Inflammatory macrophage treated with lipopolysaccharide for 1 hour (primary cell): ENCODE measurements around the gene MAPKBP1.

Experiments used
- DNase-seq, 2 donors: peaks; one replicate each; pipeline ENCODE4 v3.0.0-alpha.2; 2020 to 2022

The MAPKBP1 gene

DNA sequence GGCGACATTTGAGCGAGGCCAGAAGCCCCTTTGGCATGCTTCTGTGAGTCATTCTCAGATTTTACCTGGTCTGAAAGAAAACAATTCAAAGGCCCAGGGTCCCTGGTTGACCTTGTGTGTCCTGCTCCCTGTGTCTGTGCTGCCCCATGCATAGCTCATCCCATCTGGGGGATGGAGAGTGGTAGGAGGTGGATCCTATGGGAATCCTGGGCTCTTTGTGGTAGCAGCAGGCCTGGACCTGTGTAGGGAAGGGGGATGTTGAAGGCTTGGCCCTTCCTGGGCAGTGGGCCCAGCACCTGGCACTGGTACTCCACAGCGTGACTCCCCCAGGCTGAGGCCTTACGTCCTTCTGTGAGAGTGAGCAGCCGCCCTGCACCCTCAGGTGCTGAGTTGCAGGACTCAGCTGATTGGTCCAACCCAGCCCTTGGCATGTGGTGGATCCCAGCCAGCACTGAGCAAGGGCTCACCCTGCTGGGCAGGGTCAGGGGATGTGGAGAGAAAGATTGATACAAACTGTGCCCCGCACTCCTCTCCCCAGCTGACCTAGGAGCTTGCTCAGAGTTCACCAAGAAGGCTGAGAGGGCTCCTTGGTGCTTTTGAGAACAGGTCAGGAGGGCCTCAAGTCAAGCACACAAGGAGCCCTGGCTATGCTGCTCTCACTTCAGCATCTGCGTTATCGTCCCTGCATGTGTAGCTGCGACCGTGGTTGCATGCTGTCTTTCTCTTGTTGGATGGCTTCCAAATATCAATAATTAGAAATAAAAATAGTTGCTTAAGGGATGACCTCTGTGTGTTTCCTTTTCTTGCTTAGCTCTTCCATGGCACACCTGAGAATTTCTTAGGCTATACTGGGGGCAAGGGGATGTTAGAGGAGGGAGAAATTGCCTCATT lies 32.3 kb downstream of the MAPKBP1 start:
- no peak for DNase-seq

DNA sequence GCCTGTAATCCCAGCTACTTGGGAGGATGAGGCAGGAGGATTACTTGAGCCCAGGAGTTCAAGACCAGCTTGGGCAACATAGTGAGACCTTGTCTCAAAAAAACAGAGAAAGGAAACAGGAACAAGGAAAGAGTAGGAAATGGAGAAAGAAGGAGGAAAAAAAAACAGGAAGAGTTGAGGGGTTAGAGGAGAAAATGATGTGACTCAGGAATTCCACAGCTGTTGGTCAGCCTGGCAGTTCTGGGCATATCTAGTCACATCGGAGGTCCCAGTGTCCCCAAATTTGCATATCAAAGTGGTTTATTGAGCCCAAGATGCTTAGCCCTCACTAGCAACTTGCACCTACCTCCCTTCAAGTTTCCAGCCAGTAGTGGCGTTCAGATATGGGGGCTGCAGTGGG lies 34.8 kb downstream of the MAPKBP1 start:
- no peak for DNase-seq

DNA sequence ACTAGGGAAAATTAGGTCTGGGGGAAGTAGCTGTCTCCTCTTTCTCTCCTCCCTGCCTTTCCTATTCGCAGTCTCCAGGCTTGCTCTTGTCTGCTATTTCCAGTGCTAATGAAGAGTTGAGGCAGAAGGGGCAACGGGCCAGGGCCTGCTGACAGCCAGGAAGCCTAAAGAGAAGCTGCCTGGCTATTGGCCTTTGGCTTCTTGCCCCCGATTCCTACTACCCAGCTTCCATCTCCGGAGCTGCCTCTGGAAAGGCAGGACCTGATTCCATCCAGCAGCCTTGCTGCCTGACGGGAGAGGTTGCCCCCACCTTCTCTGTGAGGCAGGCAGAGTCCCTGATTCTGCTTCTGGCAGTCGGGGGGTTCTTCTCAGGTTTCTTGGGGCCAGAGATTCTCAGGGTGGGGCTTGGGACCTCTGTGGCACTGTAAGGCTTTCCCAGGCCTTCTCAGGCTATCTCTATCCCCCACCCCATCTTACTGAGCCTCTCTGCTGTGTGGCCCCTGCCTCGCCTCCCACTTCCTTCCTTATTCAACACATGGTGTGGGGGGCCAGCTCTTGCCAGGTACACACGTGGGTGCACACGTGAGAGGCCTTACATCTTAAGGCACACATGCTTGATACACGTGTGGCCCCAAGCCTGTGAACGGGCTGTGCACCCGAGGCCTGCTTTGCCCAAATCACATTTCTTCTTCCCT lies 35.4 kb downstream of the MAPKBP1 start:
- DNase-seq: no peak

DNA sequence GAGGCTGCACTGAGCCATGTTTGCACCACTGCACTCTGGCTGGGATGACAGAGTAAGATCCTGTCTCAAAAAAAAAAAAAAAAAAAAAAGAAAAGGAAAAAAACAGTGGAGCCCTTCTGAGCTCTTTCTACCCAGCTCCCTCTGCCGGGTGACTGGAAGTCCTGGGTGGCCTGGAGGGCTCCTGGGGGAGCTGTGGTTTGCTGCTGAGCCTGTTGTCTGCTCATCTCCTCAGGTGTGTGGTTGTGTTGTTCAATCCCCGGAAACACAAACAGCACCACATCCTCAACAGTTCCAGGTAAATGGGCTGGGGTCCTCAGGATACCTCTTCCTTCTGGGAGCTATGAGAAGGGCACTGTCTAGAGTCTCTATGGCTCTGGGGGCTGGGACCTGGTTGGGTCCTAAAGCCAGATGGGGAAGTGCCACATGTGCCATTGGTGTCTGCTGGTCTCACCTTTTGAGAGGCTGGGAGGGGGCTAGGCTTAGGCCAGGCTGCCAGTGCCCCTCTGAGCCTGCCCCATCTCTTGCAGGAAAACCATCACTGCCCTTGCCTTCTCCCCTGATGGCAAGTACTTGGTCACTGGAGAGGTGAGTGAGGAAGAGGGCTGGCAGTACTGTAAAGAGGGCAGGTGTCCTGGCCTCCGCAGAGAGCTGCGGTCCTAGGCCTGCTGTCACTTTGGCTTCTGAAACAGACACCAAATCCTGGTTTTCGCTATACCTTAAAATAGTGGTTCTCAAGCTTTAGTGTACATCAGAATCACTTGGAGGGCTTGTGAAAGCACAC lies 36.6 kb downstream of the MAPKBP1 start:
- no peak for DNase-seq

DNA sequence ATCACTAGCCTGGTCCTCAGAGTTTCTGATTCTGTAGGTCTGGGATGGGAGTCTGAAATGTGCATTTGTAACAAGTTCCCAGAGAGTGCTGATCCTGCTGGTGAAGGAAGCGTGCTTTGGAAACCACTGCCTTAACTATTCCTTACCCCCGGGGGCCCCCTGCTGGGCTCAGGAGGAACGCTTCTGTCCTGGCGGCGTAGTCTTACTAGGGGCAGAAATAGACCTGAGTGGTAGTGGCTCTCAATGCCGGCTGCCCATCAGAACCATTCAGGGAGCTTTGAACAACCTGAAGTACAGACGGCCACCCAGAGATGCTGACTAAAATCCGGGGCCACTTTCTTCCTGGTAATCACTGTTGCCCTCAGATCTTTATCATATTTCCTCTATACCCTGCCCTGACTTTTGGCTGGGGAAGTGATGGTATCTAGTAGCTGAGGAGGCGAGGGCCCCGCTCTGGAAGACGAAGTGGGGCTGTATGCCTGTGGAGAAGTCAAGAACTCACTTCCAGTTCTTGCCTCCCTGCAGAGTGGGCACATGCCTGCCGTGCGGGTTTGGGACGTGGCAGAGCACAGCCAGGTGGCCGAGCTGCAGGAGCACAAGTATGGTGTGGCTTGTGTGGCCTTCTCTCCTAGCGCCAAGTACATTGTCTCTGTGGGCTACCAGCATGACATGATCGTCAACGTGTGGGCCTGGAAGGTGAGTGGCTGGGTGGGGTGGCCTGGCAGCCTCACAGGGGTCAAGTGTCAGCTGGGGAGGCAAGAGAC lies 37.3 kb downstream of the MAPKBP1 start:
- peak; percentile 63 to 88 for DNase-seq

DNA sequence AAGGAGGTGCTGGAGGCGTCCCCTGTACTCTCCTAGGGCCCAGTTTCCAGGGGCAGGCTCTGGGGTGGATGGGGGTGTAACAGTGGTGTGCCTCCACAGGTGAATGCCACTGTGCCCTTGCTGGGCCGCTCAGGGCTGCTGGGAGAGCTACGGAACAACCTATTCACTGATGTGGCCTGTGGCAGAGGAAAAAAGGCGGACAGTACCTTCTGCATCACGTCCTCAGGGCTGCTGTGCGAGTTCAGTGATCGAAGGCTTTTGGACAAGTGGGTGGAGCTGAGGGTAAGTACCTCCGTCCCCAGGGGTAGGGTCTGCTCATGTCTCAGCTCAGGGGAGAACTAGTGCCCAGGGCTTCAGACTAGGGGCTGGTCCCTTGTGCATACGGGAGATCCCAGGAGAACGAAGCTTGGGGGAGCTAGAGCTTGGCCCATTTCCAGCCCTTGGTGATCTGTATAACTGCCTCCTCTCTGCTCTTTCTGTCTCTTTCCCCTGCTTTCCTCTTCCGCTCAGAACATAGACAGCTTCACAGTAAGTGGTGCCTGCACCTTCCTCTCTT lies 38.6 kb downstream of the MAPKBP1 start:
- DNase-seq: no peak

DNA sequence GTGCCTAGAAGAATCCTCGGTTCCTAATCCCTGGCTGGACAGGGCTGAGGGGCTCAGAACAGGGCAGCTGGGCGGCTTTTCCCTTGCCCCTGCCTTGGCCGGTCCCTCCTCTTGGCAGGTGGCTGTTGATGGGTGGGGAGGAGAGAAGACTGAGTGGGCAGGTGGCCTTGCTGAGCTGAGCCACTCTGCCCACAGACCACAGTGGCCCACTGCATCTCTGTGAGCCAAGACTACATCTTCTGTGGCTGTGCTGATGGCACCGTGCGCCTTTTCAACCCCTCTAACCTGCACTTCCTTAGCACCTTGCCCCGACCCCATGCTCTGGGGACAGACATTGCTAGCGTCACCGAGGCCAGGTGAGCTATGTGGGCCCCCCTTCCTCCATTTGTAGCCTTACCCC lies 39.1 kb downstream of the MAPKBP1 start:
- DNase-seq: no peak

DNA sequence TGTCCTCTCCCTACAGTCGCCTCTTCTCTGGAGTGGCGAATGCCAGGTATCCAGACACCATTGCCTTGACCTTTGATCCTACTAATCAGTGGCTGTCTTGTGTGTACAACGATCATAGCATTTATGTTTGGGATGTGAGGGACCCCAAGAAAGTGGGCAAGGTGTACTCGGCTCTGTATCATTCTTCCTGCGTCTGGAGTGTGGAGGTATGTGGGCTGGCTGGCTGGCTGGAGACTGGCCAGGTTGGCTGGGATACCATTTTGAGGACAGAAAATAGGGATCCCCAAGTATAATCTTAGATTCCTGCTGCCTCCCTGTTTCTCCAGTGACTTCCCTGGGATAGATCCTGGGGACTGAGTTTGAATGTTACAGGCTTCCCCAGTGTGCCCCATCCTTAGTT lies 40.2 kb downstream of the MAPKBP1 start:
- no peak for DNase-seq

DNA sequence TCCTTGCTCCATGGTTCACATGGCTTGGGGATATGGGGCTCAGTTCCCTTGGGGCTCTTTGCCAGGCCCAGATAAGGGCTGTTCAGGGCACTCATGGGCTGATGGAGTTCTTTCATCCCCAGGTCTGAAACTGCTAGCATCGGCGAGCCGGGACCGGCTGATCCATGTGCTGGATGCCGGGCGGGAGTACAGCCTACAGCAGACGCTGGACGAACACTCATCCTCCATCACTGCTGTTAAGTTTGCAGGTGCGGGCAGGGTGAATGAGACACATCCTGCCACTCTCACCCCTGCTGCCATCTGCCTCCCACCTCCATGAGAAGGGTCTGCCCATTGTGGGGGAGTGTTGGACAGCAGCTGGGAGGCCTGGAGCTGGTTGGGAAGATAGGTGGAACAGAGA lies 42.5 kb downstream of the MAPKBP1 start:
- DNase-seq: no peak

DNA sequence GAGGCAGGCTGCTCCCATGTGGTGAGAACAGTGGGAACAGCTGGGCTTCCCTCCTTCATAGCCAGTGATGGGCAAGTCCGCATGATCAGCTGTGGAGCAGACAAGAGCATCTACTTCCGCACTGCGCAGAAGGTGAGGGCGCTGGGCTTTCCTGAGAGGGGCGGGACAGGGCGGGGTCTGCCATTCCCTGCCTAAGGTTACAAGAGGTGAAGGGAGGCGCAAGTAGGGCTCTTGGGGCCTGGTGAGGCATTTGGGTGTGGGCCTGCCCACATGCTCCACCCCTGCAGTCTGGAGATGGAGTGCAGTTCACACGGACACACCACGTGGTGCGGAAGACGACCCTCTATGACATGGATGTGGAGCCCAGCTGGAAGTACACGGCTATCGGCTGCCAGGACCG lies 43.0 kb downstream of the MAPKBP1 start:
- no peak for DNase-seq

DNA sequence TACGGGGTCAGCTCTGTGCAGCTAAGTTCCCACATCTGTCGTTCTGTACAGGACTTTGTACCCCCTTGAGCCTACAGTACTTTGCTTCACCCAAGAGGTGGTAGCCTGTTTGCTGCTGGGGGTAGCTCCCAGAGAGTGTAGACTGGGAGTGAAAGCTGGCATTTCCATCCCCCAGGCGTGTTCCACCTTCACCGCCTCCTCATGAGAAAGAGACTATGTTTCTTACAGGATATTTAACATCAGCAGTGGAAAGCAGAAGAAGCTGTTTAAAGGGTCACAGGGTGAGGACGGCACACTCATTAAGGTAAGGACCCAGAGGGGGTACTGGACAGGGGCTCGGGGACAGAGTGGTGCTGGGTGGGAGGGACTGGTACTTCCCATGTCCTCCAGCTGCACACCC lies 43.5 kb downstream of the MAPKBP1 start:
- DNase-seq: no peak

DNA sequence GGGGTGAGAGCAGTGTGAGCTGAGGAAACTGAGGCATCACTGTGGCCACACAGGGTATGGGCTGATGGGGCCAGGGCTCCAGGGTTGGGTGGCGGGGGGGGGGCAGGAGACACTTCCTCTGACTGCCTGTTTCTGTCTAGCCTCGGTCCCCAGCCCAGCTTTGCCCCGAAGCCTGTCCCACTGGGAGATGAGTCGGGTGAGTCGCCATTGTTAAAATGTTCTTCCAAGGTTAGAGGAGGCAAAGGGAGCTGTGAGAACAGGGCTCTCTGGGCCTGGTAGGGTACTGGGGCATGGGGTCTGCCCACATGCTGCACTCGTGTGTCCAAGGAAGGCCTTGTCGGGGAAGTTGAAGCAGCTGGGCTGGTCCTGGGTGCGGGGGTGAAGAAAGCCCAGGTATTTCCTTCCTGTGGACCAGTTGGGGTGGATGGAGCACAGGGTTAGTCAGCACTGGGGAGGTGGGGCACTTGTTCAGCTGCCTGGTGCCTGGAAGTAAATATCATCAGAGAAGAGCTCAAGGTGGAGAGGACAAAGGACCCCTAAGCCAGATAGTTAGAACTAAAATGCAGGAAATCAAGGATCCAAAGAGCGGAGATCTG lies 45.3 kb downstream of the MAPKBP1 start:
- no peak for DNase-seq

DNA sequence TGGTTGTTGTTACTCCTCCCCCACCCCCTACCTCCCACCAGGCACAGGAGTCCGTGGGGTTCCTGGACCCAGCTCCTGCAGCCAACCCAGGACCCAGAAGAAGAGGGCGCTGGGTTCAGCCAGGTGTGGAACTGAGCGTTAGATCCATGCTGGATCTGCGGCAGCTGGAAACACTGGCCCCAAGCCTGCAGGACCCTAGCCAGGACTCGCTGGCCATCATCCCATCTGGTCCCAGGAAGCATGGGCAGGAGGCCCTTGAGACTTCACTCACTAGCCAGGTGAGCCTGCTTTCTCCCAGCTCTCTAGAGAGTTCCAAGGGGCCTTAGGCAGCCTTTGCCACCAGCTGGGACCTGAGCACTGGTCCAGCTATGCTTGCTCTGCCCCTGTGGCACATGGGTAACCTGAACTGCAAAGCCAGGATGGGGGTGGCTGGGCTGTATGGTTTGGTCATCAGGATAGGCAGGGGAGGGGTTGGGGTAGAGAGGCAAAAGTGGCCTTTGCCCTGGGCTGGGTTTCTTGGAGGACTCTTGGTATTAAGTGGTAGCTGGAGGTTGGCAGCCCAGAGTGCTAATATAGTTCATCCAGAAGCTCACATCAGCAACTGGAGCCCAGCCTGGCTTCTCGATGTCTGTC lies 46.6 kb downstream of the MAPKBP1 start:
- DNase-seq: no peak

DNA sequence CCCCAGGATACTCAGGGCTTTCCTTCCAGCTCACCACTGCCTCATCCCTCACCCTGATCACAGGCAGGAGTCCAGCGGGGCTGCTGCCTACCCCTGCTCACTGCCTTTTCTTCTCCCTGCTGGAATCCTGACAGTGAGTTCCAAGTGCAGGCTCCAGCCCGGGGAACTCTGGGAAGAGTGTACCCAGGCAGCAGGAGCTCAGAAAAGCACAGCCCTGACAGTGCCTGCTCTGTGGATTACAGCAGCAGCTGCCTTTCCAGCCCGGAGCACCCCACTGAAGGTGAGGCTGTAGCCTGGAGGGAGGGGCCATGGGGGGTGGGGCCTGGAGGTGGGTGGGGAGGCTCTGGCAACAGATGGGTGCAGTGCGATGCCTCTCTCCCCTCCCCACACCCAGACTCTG lies 47.5 kb downstream of the MAPKBP1 start:
- DNase-seq: no peak

DNA sequence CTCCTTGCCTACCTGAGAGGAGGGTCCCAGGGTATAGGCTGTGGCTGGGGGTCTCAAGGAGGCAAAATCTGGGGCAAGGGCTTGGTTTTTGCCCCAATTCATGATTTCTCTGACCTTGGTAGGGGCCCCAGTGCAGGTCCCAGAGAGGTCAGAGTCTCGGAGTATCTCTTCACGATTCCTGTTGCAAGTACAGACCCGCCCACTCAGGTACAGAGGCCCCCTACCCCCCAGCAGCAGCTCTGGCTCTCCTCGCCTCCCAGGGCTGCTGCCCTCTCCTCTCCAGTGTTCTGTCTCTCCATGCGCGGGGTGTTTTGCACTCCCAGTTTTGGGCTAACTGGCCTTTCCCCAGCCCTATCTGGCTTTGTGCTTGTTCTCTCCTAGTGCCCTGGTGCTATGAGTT lies 48.2 kb downstream of the MAPKBP1 start:
- DNase-seq: no peak

DNA sequence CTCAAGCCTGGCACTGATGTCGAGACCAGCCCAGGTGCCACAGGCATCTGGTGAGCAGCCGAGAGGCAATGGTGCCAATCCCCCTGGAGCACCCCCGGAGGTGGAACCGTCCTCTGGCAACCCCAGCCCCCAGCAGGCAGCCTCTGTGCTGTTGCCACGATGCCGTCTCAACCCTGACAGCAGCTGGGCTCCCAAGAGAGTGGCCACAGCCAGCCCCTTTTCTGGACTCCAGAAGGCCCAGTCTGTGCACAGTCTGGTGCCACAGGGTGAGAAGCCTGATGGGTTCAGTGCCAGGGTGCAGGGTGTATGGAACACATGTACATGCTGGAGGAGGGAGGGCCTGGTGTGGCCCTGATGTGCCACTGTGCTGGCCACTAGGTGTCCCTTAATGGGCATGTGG lies 48.7 kb downstream of the MAPKBP1 start:
- DNase-seq: no peak

DNA sequence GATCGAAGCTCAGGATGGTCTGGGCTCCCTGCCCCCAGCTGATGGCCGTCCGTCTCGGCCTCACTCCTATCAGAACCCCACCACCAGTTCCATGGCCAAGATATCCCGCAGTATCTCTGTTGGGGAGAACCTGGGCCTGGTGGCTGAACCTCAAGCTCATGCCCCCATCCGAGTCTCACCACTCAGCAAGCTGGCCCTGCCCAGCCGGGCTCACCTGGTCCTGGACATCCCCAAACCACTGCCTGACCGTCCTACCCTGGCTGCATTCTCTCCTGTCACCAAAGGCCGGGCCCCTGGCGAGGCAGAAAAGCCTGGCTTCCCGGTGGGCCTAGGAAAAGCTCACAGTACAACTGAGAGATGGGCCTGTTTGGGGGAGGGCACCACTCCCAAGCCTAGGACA lies 49.2 kb downstream of the MAPKBP1 start:
- no peak for DNase-seq

DNA sequence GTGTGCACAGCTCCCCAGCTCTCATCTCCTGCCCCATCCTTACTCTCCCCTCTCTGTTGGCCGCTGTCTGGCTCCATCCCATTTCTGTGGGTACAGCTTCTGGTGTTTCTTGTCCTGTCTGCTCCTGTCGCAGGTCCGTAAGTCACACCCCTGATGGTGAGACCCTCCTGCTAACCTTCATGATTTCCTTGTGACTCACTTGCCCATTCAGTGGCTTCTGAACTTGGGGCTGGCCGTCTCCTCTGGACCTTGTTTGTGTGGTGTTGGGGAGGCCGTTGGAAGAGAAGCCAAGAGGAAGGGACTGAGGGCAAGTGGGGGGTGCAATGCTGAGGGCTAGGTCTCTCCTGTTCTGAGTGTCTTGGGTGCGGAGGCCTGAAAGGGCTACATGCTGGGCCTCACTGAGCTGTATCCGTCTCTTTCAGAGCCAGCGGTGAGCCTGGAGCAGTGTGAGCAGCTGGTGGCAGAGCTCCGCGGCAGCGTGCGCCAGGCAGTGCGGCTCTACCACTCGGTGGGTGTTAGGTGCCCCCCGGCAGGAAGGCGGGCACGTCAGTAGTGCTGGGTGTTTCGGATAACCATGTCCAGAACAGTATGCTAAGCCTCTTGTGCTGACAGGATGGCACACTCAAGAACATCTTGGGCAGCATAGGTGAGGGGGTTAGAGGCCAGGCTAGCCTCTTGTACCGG lies 49.9 kb downstream of the MAPKBP1 start:
- no peak for DNase-seq

DNA sequence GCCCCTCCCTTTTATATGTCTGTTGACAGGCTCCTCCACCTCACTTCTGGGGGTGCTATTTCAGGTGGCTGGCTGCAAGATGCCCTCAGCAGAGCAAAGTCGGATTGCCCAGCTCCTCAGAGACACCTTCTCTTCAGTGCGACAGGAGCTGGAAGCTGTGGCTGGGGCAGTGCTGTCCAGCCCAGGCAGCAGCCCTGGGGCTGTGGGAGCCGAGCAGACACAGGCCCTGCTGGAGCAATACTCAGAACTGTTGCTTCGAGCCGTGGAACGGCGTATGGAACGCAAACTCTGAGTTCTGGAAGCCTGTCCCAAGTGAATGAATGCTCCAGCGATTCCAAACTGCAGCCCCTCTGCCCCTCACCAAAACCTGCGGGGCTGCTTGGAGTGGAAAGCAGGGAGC lies 50.9 kb downstream of the MAPKBP1 start:
- no peak for DNase-seq

DNA sequence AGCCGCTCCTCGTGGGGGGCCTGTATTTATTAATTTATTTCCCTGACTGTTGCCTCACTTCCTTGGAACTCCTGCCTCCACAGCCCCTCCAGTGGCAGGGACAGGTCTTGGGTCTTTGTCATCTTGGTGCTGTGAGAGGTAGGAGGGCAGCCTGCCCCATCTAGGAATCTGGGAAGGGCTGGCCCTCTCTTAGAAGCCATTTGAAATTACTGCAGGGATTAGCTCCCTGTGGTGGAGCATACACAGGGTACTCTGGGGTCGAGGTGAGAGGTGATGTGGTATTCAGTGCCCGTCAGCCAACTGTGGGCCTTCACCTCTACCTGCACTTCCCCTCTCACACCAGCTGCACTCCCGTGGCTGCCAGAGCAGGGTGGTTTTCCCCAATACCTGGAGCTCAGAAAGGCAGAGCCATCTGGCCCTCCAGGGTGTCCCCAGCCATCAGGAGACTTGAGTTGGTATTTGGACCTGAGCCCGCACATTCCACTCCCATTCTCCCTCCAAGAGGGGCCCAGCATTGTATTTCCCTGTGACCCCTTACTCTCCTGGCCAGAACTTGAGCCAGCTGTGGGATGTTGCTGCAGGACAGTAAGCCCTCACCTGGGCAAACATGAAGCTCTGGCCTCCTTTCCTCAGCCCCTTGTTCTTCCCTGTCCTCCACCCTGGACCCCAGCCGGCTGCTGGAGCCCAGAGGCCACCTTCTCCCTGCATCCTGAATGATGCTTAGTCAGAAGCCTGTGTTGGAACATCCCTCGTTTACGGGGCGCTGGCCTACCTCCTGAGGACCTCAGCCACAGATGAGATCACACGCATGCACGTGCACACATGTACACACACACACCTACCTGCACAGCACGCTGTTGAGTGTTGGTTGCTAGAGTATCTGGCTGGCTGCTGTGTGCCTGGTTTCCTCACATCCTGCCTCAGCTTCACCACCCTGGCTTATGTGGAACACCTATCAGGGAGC lies 51.6 kb downstream of the MAPKBP1 start:
- no peak for DNase-seq
